GM19099 (cell line): ENCODE results near the gene SCP2.

Experiments
- POLR2A ChIP-seq: IDR thresholded peaks from 3 replicates; pipeline ENCODE4 v1.6.1; 2011; ENCODE audit warnings: low read depth; ENCODE audit not compliant: insufficient read length; ENCODE audit errors: extremely low read depth

The SCP2 gene

GRCh38 chr1:52929019-52929418, 1.9 kb downstream of the SCP2 start:
- TF ChIP-seq POLR2A: no peak

DNA sequence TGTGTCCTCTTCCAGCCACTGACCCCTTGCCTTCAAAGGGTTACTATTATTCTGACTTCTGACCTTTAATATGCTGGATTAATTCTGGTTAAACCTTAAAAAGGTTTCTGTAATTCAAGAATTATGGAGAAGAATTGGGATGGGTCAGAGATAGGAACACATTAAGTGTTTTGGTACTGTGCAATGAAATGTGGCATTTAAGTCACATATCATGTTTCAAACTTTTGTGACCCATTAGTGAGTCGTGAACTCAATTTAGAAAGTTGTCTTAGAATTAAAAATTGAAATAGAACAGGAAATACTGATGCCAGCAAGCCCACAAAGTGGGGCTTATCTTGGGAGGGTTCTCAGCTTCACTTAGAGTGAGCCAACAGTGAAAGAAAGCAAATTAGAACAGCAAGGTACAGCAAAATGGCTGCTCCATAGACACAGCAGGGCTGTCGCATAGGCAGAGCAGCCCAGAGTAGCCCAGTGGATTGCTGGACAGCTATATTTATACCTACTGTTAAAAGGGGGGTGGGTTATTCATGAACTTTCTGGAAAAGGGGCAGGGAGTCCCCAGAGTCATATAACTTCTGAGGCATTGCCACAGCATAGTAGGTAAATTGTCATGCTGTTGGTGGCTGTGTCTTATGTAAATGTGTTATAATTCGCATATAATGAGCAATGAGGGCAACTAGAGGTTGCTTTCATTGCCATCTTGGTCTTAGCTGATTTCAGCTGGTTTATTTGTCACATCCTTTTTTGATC, 10.5 kb downstream of the SCP2 start:
- no peak for TF ChIP-seq POLR2A

- TF ChIP-seq POLR2A: no peak
Observed at GRCh38 chr1:52938183-52938451, 11.0 kb downstream of the SCP2 start.

- no peak for TF ChIP-seq POLR2A
Observed at GRCh38 chr1:52943876-52944416, 16.9 kb downstream of the SCP2 start.

GRCh38 chr1:52944566-52944965, 17.5 kb downstream of the SCP2 start:
- TF ChIP-seq POLR2A: no peak

- no peak for TF ChIP-seq POLR2A
Observed at GRCh38 chr1:52947490-52947889, 20.4 kb downstream of the SCP2 start.

GRCh38 chr1:52952112-52952511, 25.0 kb downstream of the SCP2 start:
- TF ChIP-seq POLR2A: no peak

DNA sequence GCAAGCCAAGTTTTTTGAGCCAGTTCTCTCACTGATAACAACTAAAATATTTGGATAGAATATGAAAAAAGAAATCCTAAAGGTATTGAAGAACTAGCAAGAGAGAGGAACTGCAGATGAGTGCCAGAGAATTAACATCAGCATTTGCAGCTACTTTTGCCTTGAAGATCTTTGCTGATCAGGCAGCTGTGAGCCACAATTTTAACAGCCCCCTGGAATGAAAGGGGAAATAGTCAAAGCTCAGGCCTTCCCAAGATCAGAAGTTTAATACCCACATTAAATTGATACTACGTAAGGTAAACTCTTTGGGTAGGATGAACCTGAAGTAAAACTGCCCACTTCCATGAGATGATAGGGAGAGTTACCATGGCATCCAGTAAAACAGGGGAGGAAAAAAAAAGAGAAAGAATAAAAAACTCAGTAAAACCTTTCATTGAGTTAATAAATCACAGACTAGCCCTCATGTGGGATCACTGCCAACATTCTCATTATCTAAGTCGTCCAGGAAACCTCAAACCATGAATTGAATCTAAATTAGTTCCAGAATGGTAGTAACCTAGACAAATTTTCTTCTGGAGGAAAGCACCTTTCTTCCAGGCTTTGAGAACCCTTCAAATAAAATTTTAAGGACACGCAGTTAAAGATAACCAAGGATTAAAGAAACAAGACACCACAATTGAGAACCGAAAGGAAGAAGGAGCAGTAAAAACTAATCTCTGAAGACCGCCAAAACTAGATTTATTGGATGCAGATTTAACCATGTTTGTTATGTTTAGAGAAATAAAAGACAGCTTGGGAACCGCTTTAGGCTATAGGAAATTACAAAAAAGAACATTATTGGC, 28.3 kb downstream of the SCP2 start:
- TF ChIP-seq POLR2A: no peak

DNA sequence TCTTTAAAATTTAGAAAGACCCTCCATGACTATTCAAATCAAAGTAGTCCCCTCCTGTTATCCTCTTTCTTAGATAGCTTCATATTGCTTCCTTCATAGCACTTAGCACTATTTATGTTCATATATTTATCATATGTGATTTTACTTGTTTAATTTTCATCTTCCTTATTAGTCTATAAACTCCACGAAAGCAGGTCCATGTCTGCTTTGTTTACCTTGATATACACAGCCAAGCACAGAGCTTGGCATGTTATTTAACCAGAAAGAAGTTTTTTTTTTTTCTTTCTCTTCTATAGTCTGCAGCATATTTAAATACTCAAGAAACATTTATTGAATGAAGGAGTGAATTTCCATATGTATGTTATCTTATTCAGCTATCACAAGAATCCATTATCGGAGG, 36.0 kb downstream of the SCP2 start:
- no peak for TF ChIP-seq POLR2A

DNA sequence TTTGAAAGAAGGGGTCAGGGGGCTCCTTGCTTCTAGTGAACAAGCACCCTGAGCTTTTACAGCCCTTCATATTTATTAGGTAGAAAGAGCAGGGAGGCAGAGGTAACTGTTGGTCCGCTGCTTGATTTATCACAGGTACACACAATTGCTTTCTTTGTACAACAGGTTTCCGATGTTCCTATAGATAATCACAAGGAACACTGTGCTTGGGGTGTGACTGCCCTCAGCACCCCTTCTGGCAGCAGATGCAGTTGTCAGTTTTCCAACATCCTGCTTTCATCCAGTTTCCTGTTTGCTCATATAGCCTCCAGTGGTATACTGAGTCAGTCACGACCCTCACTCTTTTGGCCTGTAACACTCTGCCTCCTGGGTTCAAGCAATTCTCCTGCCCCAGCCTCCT, 40.6 kb downstream of the SCP2 start:
- no peak for TF ChIP-seq POLR2A

GRCh38 chr1:52970149-52970548, 43.1 kb downstream of the SCP2 start:
- no peak for TF ChIP-seq POLR2A

- no peak for TF ChIP-seq POLR2A
Observed at GRCh38 chr1:52973841-52974240, 46.8 kb downstream of the SCP2 start.

- no peak for TF ChIP-seq POLR2A
Observed at GRCh38 chr1:52976183-52977035, 49.3 kb downstream of the SCP2 start.

- TF ChIP-seq POLR2A: no peak
Observed at GRCh38 chr1:52978045-52978444, 51.0 kb downstream of the SCP2 start.

- no peak for TF ChIP-seq POLR2A
Observed at GRCh38 chr1:52994656-52995055, 67.6 kb downstream of the SCP2 start.
